CD4-positive, alpha-beta T cell treated with Interleukin-15 for 1 hour (primary cell): ENCODE data around the gene UCMA.

ENCODE experiments used
- DNase-seq: peaks from one replicate; pipeline ENCODE4 v3.0.0-alpha.2; 2020

UCMA gene

GRCh38 chr10:13184730-13185514, 49.3 kb downstream of the UCMA start:
- DNase-seq = no peak

DNA sequence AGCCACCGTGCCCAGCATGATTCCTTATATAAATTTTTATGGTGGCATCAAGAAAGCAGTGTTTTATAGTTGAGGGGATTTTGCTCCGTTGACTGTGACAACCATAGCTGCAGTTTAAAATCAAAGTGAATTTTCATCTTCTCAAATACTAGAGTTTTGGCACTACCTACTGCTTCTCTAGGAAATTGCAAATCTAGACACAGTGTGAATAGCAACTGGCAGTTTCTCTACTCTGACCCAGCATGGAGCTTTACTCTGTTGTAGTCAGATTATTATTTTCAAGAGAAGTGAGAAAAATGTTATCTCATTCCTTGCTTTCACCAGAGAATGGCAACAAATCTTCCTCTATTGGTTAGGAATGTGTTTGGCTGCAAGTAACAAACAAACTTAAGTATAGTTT, 49.9 kb downstream of the UCMA start:
- no peak for DNase-seq

- DNase-seq = no peak
Observed at GRCh38 chr10:13183625-13184024, 50.5 kb downstream of the UCMA start.

- no peak for DNase-seq
Observed at GRCh38 chr10:13182424-13182823, 51.8 kb downstream of the UCMA start.

DNA sequence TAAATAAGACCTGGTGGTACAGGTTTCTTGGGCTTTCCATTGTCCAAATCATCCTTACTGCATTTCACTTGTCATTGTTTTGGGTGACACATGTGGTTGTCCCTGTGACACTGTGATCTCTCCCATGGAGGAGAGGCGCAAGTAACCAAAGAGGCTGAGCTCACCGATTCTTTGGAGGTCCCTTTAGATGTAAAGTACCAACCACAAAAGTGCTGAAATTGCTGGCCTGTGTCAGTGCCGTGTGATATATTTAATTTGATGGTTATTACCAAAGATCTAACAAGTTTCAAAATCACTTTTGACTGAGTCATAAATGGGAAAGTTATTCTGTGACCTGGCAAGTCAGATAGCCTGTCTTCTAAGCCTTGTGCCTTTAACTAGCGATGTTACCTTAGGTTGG, 53.4 kb downstream of the UCMA start:
- DNase-seq = no peak

GRCh38 chr10:13173616-13174015, 60.6 kb downstream of the UCMA start:
- DNase-seq = no peak
